K562 (cell line): ENCODE data around the gene LOC128125822.

ENCODE experiments used
- GTF2B ChIP-seq: IDR thresholded peaks from 2 replicates; pipeline ENCODE4 v1.6.1; 2011; ENCODE audit not compliant: insufficient read length; ENCODE audit errors: extremely low read depth
- GTF2E2 ChIP-seq: fragments of 200-800 bp; sonication (Bioruptor generic); IDR thresholded peaks from 2 replicates; pipeline ENCODE4 v1.6.1; 2016; ENCODE audit warnings: missing genetic modification characterization, missing compliant biosample characterization
- HINFP ChIP-seq: fragments of 450-650 bp; conservative IDR thresholded peaks from 2 replicates; pipeline ENCODE4 v1.6.1; 2016; ENCODE audit warnings: missing genetic modification characterization, low read depth, mild to moderate bottlenecking, control low read depth, missing compliant biosample characterization
- NR1H2 ChIP-seq: sonication (generic); formaldehyde crosslinking; IDR thresholded peaks from 2 replicates; pipeline ENCODE4 v1.4.0; 2020; ENCODE audit warnings: mild to moderate bottlenecking, missing genetic modification reagents
- RBM14 ChIP-seq: fragments of 200-400 bp; formaldehyde crosslinking; IDR thresholded peaks from 2 replicates; pipeline ENCODE4 v1.6.1; 2018; ENCODE audit warnings: low read depth, mild to moderate bottlenecking, low read length, moderate library complexity, borderline replicate concordance; ENCODE audit not compliant: insufficient read depth
- RBM15 ChIP-seq: fragments of 200-400 bp; formaldehyde crosslinking; IDR thresholded peaks from 2 replicates; pipeline ENCODE4 v1.6.1; 2018; ENCODE audit warnings: mild to moderate bottlenecking, low read length, moderate library complexity; ENCODE audit not compliant: insufficient read depth
- REST ChIP-seq, 2 experiments: fragments of 450-650 bp; formaldehyde crosslinking in 1 of 2; IDR thresholded peaks; 2 replicates each; pipeline versions ENCODE4 v1.4.0 to v1.6.1; 2014 to 2020; ENCODE audit warnings: mild to moderate bottlenecking in 2 of 2, borderline replicate concordance in 1 of 2, low read depth in 1 of 2
- TRIM28 ChIP-seq: fragments of 450-650 bp; IDR thresholded peaks from 2 replicates; pipeline ENCODE4 v1.6.1; 2017
- ZFPM2 ChIP-seq: fragments of 250-450 bp; sonication (Bioruptor Pico); IDR thresholded peaks from 2 replicates; pipeline ENCODE4 v1.5.1; 2022; ENCODE audit warnings: mild to moderate bottlenecking
- ZNF134 ChIP-seq: fragments of 250-450 bp; sonication (Bioruptor Pico); conservative IDR thresholded peaks from 2 replicates; pipeline ENCODE4 v1.4.0; 2020
- TF ChIP-seq, protein P1 (sequence below): sonication (generic); formaldehyde crosslinking; IDR thresholded peaks from 2 replicates; pipeline ENCODE4 v1.8.0; 2022; ENCODE audit warnings: missing genetic modification reagents, mild to moderate bottlenecking, borderline replicate concordance
- TF ChIP-seq, protein P2 (sequence below): fragments of 450-650 bp; formaldehyde crosslinking; IDR thresholded peaks from 2 replicates; pipeline ENCODE4 v1.4.0; 2020; ENCODE audit warnings: mild to moderate bottlenecking, mixed read lengths

LOC128125822 gene

GRCh38 chr6:63572044-63572746, at the start of gene LOC128125822, which contains the start of gene PTP4A1 (continued):
- TF ChIP-seq, protein P1, sequence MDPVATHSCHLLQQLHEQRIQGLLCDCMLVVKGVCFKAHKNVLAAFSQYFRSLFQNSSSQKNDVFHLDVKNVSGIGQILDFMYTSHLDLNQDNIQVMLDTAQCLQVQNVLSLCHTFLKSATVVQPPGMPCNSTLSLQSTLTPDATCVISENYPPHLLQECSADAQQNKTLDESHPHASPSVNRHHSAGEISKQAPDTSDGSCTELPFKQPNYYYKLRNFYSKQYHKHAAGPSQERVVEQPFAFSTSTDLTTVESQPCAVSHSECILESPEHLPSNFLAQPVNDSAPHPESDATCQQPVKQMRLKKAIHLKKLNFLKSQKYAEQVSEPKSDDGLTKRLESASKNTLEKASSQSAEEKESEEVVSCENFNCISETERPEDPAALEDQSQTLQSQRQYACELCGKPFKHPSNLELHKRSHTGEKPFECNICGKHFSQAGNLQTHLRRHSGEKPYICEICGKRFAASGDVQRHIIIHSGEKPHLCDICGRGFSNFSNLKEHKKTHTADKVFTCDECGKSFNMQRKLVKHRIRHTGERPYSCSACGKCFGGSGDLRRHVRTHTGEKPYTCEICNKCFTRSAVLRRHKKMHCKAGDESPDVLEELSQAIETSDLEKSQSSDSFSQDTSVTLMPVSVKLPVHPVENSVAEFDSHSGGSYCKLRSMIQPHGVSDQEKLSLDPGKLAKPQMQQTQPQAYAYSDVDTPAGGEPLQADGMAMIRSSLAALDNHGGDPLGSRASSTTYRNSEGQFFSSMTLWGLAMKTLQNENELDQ, result 0 out of 2 replicates have a peak, but pooled peaks have one; percentile 57
- TF ChIP-seq TRIM28 (no peak), ZFPM2 (CRISPR knock-in tag) (no peak), RBM14 (no peak), GTF2E2 (no peak), GTF2B (no peak), ZNF134 (no peak), RBM15 (no peak), REST (IDR thresholded peaks at IDR 0.05; ENCODE audit: borderline replicate concordance) (peak; percentile 100), REST (CRISPR knock-in tag; IDR thresholded peaks at IDR 0.05; ENCODE audit: low read depth) (no peak), HINFP (tag) (no peak), NR1H2 (no peak)
- TF ChIP-seq, protein P2, sequence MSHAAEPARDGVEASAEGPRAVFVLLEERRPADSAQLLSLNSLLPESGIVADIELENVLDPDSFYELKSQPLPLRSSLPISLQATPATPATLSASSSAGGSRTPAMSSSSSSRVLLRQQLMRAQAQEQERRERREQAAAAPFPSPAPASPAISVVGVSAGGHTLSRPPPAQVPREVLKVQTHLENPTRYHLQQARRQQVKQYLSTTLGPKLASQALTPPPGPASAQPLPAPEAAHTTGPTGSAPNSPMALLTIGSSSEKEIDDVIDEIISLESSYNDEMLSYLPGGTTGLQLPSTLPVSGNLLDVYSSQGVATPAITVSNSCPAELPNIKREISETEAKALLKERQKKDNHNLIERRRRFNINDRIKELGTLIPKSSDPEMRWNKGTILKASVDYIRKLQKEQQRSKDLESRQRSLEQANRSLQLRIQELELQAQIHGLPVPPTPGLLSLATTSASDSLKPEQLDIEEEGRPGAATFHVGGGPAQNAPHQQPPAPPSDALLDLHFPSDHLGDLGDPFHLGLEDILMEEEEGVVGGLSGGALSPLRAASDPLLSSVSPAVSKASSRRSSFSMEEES (CRISPR knock-in tag), result no peak
